WTC11 (cell line): ENCODE data around the gene TKFC. TPM values are rescaled to one million over a fixed set of nuclear protein-coding genes. Genes with fewer than 3 reads are reported as not detected.

Experiments used
- ATAC-seq: fragments of 200-7000 bp; cut with Tn5 transposase; 2 replicates; pipeline ENCODE4 v1.10.0; 2021; ENCODE audit warnings: mild to moderate bottlenecking, moderate library complexity
- CTCF ChIA-PET: fragments of 300-600 bp; sonication (Branson Sonifier 250); formaldehyde crosslinking; loops from one replicate; lab custom pipeline; 2021; ENCODE audit warnings: antibody characterized with exemption; lab: Charles Lee
- POLR2A ChIA-PET: fragments of 350-600 bp; sonication (Branson Sonifier 250); formaldehyde crosslinking; loops from one replicate; lab custom pipeline; 2021; ENCODE audit warnings: antibody characterized with exemption; lab: Charles Lee
- DNase-seq: peaks from one replicate; pipeline ENCODE4 v3.0.0; 2021; ENCODE audit warnings: low spot score
- H3K27ac Mint-ChIP-seq: 2 replicates; pipeline ENCODE4 v1.8.0; 2021; ENCODE audit warnings: mixed read lengths
- H3K27me3 Mint-ChIP-seq: 2 replicates; pipeline ENCODE4 v1.8.0; 2021; ENCODE audit warnings: low read depth, mild to moderate bottlenecking, moderate library complexity, mixed read lengths
- H3K36me3 Mint-ChIP-seq: 2 replicates; pipeline ENCODE4 v1.8.0; 2021; ENCODE audit warnings: mixed read lengths
- H3K4me1 Mint-ChIP-seq: 2 replicates; pipeline ENCODE4 v1.8.0; 2022; ENCODE audit warnings: mixed read lengths
- H3K4me3 Mint-ChIP-seq: 2 replicates; pipeline ENCODE4 v1.8.0; 2021; ENCODE audit warnings: mild to moderate bottlenecking, moderate library complexity, mixed read lengths
- H3K9me3 Mint-ChIP-seq: 2 replicates; pipeline ENCODE4 v1.8.0; 2021; ENCODE audit warnings: mixed read lengths
- ARID4B ChIP-seq: sonication (generic); formaldehyde crosslinking; IDR thresholded peaks from 2 replicates; pipeline ENCODE4 v1.8.0; 2023; ENCODE audit warnings: missing genetic modification reagents, mild to moderate bottlenecking, borderline replicate concordance
- ATF3 ChIP-seq: sonication (generic); formaldehyde crosslinking; conservative IDR thresholded peaks from 2 replicates; pipeline ENCODE4 v1.8.1; 2022; ENCODE audit warnings: mild to moderate bottlenecking, missing genetic modification reagents
- E2F1 ChIP-seq: sonication (generic); formaldehyde crosslinking; IDR thresholded peaks from 2 replicates; pipeline ENCODE4 v1.8.0; 2022; ENCODE audit warnings: mild to moderate bottlenecking, missing genetic modification reagents
- ESRRA ChIP-seq: sonication (generic); formaldehyde crosslinking; IDR thresholded peaks from 2 replicates; pipeline ENCODE4 v1.8.1; 2022; ENCODE audit warnings: mild to moderate bottlenecking, missing genetic modification reagents, borderline replicate concordance
- JUN ChIP-seq: sonication (generic); formaldehyde crosslinking; IDR thresholded peaks from 2 replicates; pipeline ENCODE4 v1.8.0; 2023; ENCODE audit warnings: mild to moderate bottlenecking, missing genetic modification reagents
- KAT7 ChIP-seq: sonication (generic); formaldehyde crosslinking; IDR thresholded peaks from 2 replicates; pipeline ENCODE4 v1.8.1; 2023; ENCODE audit warnings: missing genetic modification reagents, mild to moderate bottlenecking, borderline replicate concordance
- MAX ChIP-seq: sonication (generic); formaldehyde crosslinking; IDR thresholded peaks from 2 replicates; pipeline ENCODE4 v1.8.0; 2022; ENCODE audit warnings: mild to moderate bottlenecking, missing genetic modification reagents
- MYBL2 ChIP-seq: sonication (generic); formaldehyde crosslinking; IDR thresholded peaks from 2 replicates; pipeline ENCODE4 v1.8.1; 2023; ENCODE audit warnings: mild to moderate bottlenecking, moderate library complexity, missing genetic modification reagents
- NR1H2 ChIP-seq: sonication (generic); formaldehyde crosslinking; IDR thresholded peaks from 2 replicates; pipeline ENCODE4 v1.9.0; 2021; ENCODE audit warnings: mild to moderate bottlenecking, moderate library complexity, missing genetic modification reagents
- NR3C1 ChIP-seq: sonication (generic); formaldehyde crosslinking; conservative IDR thresholded peaks from 2 replicates; pipeline ENCODE4 v1.8.1; 2023; ENCODE audit warnings: low read depth, mild to moderate bottlenecking, missing genetic modification reagents
- PRDM15 ChIP-seq: sonication (generic); formaldehyde crosslinking; IDR thresholded peaks from 2 replicates; pipeline ENCODE4 v1.8.0; 2022; ENCODE audit warnings: missing genetic modification reagents
- SMAD3 ChIP-seq: sonication (generic); formaldehyde crosslinking; IDR thresholded peaks from 2 replicates; pipeline ENCODE4 v1.8.0; 2022; ENCODE audit warnings: missing genetic modification reagents, mild to moderate bottlenecking, borderline replicate concordance
- SMAD4 ChIP-seq: sonication (generic); formaldehyde crosslinking; IDR thresholded peaks from 2 replicates; pipeline ENCODE4 v1.8.0; 2022; ENCODE audit warnings: mild to moderate bottlenecking, missing genetic modification reagents
- STAT6 ChIP-seq: sonication (generic); formaldehyde crosslinking; conservative IDR thresholded peaks from 2 replicates; pipeline ENCODE4 v1.8.1; 2023; ENCODE audit warnings: mild to moderate bottlenecking, low read depth, missing genetic modification reagents, moderate library complexity
- TEAD1 ChIP-seq: sonication (generic); formaldehyde crosslinking; IDR thresholded peaks from 2 replicates; pipeline ENCODE4 v1.8.0; 2022; ENCODE audit warnings: mild to moderate bottlenecking, missing genetic modification reagents
- ZNF423 ChIP-seq: fragments of 250-450 bp; sonication (Bioruptor Pico); IDR thresholded peaks from 2 replicates; pipeline ENCODE4 v2.1.2; 2022; ENCODE audit warnings: mild to moderate bottlenecking, moderate library complexity
- total RNA-seq: library from RNA; stranded (reverse); gene quantifications from 3 replicates; pipeline ENCODE4 v1.2.3, GENCODE V29; 2021

TKFC gene
- total RNA-seq, 1 experiment from 2014 or later, result 86.8 TPM

GRCh38 chr11:61350803-61351202 lies 17.8 kb downstream of the TKFC start:
- no peak for ATAC-seq

More at GRCh38 chr11:61350803-61351202, 17.8 kb downstream of the TKFC start:
- Mint-ChIP-seq H3K27ac (no peak overlapping the region), H3K4me3 (no peak overlapping the region), H3K27me3 (no peaks in the 10 kb centered on the region), H3K9me3 (no peaks in the 10 kb centered on the region), H3K4me1 (no peaks in the 10 kb centered on the region), H3K36me3 (peaks cover 15% of the 10 kb centered on the region)
- ChIA-PET CTCF (no interaction called here), POLR2A (interaction anchor here (0.7 kb wide), 1 partner anchor 12 kb away, joined by 5 read pairs; no protein-coding TSS in a partner anchor)
- TF ChIP-seq ESRRA (CRISPR knock-in tag), result no peak
- TF ChIP-seq MAX (CRISPR knock-in tag), result no peak
- TF ChIP-seq SMAD4 (CRISPR knock-in tag), result no peak
- TF ChIP-seq E2F1 (CRISPR knock-in tag), result no peak
- no peak for TF ChIP-seq TEAD1 (CRISPR knock-in tag)
- TF ChIP-seq STAT6 (CRISPR knock-in tag), result no peak
- TF ChIP-seq PRDM15, result no peak
- TF ChIP-seq ATF3 (CRISPR knock-in tag), result no peak
- no peak for TF ChIP-seq ARID4B (CRISPR knock-in tag)
- TF ChIP-seq NR1H2 (CRISPR knock-in tag), result no peak
- TF ChIP-seq ZNF423 (CRISPR knock-in tag), result no peak
- no peak for TF ChIP-seq JUN
- TF ChIP-seq SMAD3 (CRISPR knock-in tag), result no peak
- no peak for TF ChIP-seq MYBL2 (CRISPR knock-in tag)
- TF ChIP-seq NR3C1 (CRISPR knock-in tag), result no peak
- TF ChIP-seq KAT7, result no peak
- DNase-seq, result no peak
